Measurements from ENCODE around the gene CD276. TPM values are rescaled to one million over a fixed set of nuclear protein-coding genes. Genes with fewer than 3 reads are reported as not detected.
"Not testable (repeated sequence)": the region's sequence is repeated elsewhere in the genome, so short reads cannot be mapped to it uniquely, and the experiment has no call there.

CD276 gene
- 55.0 TPM for total RNA-seq
- long read RNA-seq, transcript CD276-202 (10 exons, 3,469 nt) = major isoform, 27 of 52 reads
- long read RNA-seq, partial matches to known transcripts = 11 of 52 reads
- long read RNA-seq, other reads (novel, unspliced or antisense) = 13 of 52 reads

DNA sequence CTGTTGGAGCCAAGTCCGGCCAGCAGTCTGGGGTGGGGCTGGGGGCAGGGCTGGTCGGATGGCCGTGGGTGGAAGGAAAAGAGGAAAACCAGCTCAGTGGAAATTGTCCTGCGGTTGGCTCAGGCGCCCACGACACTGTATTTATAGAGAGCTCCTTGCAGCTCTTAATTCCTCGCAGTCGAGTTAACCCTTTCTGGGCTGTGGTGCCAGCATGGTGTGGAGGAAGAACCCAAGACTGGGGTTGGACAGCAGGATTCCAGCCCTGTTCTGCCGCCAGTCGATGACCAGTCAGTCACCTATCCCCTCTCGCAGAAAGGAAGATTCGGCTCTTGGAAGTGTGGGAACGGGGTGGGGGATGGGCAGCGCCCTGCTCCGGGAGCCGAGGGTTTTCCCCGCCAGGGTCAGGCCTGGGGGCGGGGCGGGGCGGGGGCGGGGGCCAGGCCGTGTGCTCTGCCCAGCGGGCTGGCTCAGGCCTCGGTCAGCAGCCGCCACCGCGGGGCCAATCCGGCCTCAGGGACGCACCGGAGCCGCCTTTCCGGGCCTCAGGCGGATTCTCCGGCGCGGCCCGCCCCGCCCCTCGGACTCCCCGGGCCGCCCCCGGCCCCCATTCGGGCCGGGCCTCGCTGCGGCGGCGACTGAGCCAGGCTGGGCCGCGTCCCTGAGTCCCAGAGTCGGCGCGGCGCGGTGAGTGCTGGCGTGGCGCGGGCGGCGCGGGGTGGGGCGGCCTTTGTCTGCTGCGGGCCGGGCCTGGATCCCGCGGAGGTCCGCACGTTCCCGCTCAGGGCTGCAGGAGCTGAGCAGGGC lies at the start of gene CD276:
Gene CD276, plus strand, starts transcription at position 607 of the 804 bp plus-strand sequence. CDS start 15,257 bp downstream, outside the sequence.
- H3K27me3 ChIP-seq (ENCODE audit: low read depth) = no peaks in the 10 kb centered on the region
- no peaks in the 10 kb centered on the region for H3K9me3 ChIP-seq
- peak within 1 kb of the TSS; percentile 80 for H3K27ac ChIP-seq
- H3K4me1 ChIP-seq = peaks cover 43% of the 10 kb centered on the region
- peak; percentile 89 to 90 for ATAC-seq
- intact Hi-C loops (cut with DNase I) = no loop called here
- DNase-seq = peak; percentile 90
- H3K4me3 ChIP-seq = peak within 1 kb of the TSS; percentile 72
- TF ChIP-seq, protein P1, sequence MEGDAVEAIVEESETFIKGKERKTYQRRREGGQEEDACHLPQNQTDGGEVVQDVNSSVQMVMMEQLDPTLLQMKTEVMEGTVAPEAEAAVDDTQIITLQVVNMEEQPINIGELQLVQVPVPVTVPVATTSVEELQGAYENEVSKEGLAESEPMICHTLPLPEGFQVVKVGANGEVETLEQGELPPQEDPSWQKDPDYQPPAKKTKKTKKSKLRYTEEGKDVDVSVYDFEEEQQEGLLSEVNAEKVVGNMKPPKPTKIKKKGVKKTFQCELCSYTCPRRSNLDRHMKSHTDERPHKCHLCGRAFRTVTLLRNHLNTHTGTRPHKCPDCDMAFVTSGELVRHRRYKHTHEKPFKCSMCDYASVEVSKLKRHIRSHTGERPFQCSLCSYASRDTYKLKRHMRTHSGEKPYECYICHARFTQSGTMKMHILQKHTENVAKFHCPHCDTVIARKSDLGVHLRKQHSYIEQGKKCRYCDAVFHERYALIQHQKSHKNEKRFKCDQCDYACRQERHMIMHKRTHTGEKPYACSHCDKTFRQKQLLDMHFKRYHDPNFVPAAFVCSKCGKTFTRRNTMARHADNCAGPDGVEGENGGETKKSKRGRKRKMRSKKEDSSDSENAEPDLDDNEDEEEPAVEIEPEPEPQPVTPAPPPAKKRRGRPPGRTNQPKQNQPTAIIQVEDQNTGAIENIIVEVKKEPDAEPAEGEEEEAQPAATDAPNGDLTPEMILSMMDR (IDR thresholded peaks at IDR 0.05) = no peak
- H3K36me3 ChIP-seq = no peaks in the 10 kb centered on the region

DNA sequence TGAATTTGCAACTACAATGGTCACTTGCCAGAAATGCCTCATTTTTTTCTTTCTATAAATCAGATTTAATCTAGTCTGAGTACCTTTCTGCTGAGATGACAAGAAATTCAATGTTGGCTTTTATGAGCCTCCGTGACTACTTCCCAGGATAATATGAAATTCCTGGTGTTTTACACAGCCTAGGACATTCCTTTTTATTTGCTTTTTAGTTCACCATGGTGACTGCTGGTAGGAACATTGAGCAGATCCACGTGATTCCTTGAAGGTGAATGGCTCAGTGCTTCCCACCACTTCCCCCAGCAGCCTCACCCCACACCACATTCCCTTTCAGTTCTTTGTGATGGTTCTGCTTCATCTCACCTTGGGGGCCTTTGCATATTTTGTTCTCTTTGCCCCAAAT lies 46.7 kb upstream of the CD276 start:
- ATAC-seq (no peak), DNase-seq (no peak)
- intact Hi-C loops (cut with DNase I) = no loop called here
- H3K9me3 ChIP-seq = no peaks in the 10 kb centered on the region
- H3K4me3 ChIP-seq = no peak overlapping the region
- peaks cover 27% of the 10 kb centered on the region for H3K4me1 ChIP-seq
- no peaks in the 10 kb centered on the region for H3K36me3 ChIP-seq
- no peak overlapping the region for H3K27ac ChIP-seq
- H3K27me3 ChIP-seq (ENCODE audit: low read depth) = no peaks in the 10 kb centered on the region
- TF ChIP-seq, protein P1 (IDR thresholded peaks at IDR 0.05) = no peak

DNA sequence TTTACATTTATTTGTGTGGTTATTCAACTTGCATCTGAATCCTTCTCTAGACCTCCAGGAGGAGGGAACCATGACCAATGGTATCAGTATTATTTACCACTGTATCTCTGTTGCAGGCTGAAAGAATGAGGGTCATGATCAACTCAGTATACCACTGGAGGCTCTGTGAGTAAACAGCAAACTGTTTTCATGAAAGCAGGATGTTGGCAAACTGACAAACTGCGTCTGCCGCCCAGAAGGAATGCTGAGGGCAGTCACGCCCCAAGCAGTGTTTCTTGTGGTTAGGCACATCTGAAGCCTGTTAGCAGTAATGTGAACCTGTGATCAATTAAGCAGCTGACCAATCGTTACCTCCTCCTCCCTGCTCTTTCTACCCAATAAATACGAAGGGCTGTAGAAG lies 44.7 kb upstream of the CD276 start:
- H3K36me3 ChIP-seq; H3K27ac ChIP-seq; intact Hi-C loops (cut with DNase I); H3K4me3 ChIP-seq; H3K27me3 ChIP-seq (ENCODE audit: low read depth); DNase-seq; ATAC-seq; H3K9me3 ChIP-seq: not testable (repeated sequence)
- H3K4me1 ChIP-seq = peaks cover 18% of the 10 kb centered on the region

DNA sequence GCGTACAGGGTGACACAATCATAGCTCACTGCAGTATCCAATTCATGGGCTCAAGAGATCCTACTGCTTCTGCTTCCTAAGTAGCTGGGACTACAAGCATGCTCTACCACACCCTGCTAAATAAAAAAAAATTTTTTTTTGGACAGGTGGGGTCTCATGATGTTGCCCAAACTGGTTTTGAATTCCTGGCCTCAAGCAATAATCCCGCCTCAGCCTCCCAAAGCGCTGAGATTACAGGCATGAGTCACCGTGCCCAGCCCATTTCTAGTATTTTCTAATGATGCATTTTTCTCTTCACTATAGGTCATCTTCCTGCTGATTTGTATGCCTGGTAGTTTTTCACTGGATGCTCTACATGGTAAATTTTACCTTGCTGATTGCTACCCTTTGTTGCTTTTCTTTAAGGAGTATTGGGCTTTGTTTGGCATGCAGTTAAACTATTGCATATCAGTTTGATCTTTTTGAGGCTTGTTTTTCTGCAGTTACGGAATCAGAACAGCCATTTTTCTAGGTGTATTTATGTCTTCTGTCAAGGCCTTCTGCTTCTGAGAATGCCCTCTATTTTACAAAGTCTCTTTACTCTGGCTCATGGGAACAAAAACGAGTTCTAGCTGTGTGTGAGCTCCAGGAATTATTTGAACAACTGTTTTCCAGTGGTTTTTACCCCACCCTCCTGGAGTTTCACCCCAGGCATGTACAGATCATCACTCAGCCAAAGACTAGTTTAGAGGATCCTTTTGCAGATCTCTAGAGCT lies 36.7 kb upstream of the CD276 start:
- Histone ChIP-seq H3K27ac (no peak overlapping the region), H3K36me3 (no peaks in the 10 kb centered on the region), H3K27me3 (ENCODE audit: low read depth) (no peaks in the 10 kb centered on the region), H3K4me1 (no peaks in the 10 kb centered on the region), H3K9me3 (no peaks in the 10 kb centered on the region), H3K4me3 (no peak overlapping the region)
- TF ChIP-seq, protein P1 (IDR thresholded peaks at IDR 0.05) = no peak
- intact Hi-C loops (cut with DNase I) = no loop called here
- ATAC-seq = no peak
- DNase-seq = no peak

DNA sequence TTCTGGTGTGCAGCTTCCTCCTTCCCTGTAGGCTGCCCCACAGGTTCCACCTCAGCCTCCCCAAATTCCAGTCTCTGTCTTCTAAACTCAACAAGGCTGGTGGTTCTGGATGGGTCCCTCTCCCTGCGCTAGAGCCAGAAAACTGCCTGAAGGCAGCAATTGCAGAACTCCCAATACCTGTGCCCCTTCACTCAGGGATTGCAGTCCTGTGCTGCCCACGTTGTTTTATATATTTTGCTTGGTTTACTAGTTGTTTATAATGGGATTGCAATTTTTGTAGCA lies 36.2 kb upstream of the CD276 start:
- DNase-seq (no peak), ATAC-seq (no peak)
- intact Hi-C loops (cut with DNase I) = no loop called here
- H3K4me3 ChIP-seq = no peak overlapping the region
- no peak overlapping the region for H3K27ac ChIP-seq
- TF ChIP-seq, protein P1 (IDR thresholded peaks at IDR 0.05) = no peak
- H3K36me3 ChIP-seq = no peaks in the 10 kb centered on the region
- H3K9me3 ChIP-seq = no peaks in the 10 kb centered on the region
- H3K4me1 ChIP-seq = no peaks in the 10 kb centered on the region
- H3K27me3 ChIP-seq (ENCODE audit: low read depth) = no peaks in the 10 kb centered on the region

Data from lower lobe of right lung (tissue), 2 donors.